GM12864 (cell line): ENCODE data around the gene POLG.

ENCODE experiments used
- DNase-seq: peaks from one replicate; pipeline ENCODE4 v3.0.0-alpha.2; 2011; ENCODE audit warnings: low read depth
- H3K4me3 ChIP-seq: 2 replicates; pipeline ENCODE4 v1.5.1; 2011; ENCODE audit warnings: mild to moderate bottlenecking, low read depth, low read length, control low read depth
- CTCF ChIP-seq: IDR thresholded peaks from 2 replicates; pipeline ENCODE4 v1.5.1; 2011; ENCODE audit warnings: low read depth, mild to moderate bottlenecking, moderate library complexity, low read length, control low read depth, inconsistent platforms; ENCODE audit errors: missing control alignments

POLG gene

GRCh38 chr15:89346516-89347231 is 12.1 kb upstream of the POLG start:
- H3K4me3 ChIP-seq: no peak overlapping the region
- no peak for DNase-seq
- TF ChIP-seq CTCF: no peak

GRCh38 chr15:89345248-89345647 is 10.6 kb upstream of the POLG start:
- no peak for TF ChIP-seq CTCF
- DNase-seq: no peak
- H3K4me3 ChIP-seq: no peak overlapping the region

- no peak for DNase-seq
- no peak for TF ChIP-seq CTCF
Measured at GRCh38 chr15:89342840-89343239, 8.2 kb upstream of the POLG start.

GRCh38 chr15:89341316-89342005 is 6.8 kb upstream of the POLG start:
- DNase-seq: no peak
- no peak overlapping the region for H3K4me3 ChIP-seq
- TF ChIP-seq CTCF: no peak

More at GRCh38 chr15:89342840-89343239, 8.2 kb upstream of the POLG start:
- H3K4me3 ChIP-seq: no peak overlapping the region

GRCh38 chr15:89340573-89340972 is 5.9 kb upstream of the POLG start:
- TF ChIP-seq CTCF: no peak
- no peak for DNase-seq
- H3K4me3 ChIP-seq: no peak overlapping the region

GRCh38 chr15:89338036-89338435 is 3.4 kb upstream of the POLG start:
- no peak for TF ChIP-seq CTCF
- H3K4me3 ChIP-seq: no peak overlapping the region
- no peak for DNase-seq
